ENCODE results near the gene SEMA6D.

Gene SEMA6D

DNA sequence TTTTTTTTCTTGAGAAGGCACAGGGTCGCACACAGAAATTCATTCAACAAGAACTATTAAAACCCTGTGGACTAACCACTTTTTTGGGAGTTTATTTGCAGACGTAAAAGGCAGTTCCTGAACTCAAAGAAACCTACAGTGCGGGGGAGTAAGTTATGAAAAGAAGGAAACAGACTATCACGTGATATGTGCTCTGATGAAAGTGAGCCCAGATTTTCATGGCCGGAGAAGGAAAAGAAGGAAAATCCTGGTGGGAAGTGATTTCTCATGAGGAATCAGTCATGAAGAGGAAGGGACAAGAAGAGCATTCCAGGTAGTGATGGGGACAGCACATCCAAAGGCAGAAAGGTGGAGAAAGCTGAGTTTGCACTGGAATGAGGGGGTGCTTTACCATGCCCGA lies 26.1 kb downstream of the SEMA6D start:
- no peak for DNase-seq (ENCODE audit: low read depth)

- DNase-seq (ENCODE audit: low read depth): no peak
Observed at GRCh38 chr15:47743886-47744285, 26.6 kb downstream of the SEMA6D start.

DNA sequence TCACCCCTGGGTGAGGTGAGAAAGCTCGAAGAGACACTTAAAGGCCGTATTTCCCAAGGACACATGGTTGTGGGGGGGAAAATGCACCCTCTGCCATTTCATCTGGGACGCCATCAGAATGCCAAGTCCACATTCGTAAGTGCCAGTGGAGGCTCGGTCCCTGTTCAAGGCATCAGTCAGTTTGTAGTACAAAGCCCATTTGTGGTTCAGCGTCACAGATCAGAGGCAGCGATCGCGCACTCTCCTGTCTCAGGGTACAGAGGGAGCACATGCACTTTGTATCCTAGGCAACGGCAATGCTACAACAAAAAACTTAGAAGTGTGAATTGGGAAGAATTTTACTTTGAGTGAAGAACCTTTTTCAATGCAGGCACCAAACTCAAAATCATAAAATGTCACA lies 27.2 kb downstream of the SEMA6D start:
- DNase-seq (ENCODE audit: low read depth): no peak

- no peak for DNase-seq (ENCODE audit: low read depth)
Observed at GRCh38 chr15:47744973-47745372, 27.7 kb downstream of the SEMA6D start.

GRCh38 chr15:47746516-47746915 lies 29.2 kb downstream of the SEMA6D start:
- DNase-seq (ENCODE audit: low read depth): no peak

GRCh38 chr15:47750030-47750739 lies 32.9 kb downstream of the SEMA6D start:
- no peak for DNase-seq (ENCODE audit: low read depth)

DNA sequence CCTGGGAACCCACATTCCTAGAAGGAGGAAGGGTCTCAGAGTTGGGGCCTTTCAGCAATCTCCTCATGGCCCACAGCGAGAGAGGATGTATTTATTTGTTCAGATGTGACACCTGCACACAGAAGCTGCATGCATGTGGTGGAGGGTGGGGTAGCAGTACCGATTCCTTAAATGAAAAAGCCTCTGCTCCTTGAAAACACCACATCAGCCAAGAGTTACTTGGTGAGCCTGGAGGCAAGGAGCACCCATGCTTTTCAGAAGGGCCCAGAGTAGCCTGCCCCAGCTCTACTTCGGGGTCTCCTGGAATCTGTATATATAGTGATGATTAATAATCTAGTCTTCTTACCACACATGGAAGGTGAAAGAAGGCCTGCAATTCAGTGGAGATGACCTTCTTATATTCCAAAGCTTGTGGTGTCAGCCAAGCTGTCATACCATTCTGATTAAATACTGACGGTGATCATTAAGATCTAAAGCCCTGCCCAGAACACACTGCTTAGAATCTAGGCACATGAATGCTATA lies 33.5 kb downstream of the SEMA6D start:
- DNase-seq (ENCODE audit: low read depth): no peak

GRCh38 chr15:47753591-47753990 lies 36.3 kb downstream of the SEMA6D start:
- DNase-seq (ENCODE audit: low read depth): no peak

GRCh38 chr15:47754312-47754711 lies 37.0 kb downstream of the SEMA6D start:
- DNase-seq (ENCODE audit: low read depth): no peak

GRCh38 chr15:47755941-47756340 lies 38.6 kb downstream of the SEMA6D start:
- DNase-seq (ENCODE audit: low read depth): no peak

- no peak for DNase-seq (ENCODE audit: low read depth)
Observed at GRCh38 chr15:47756872-47757271, 39.6 kb downstream of the SEMA6D start.

- DNase-seq (ENCODE audit: low read depth): no peak
Observed at GRCh38 chr15:47757331-47757730, 40.0 kb downstream of the SEMA6D start.

- DNase-seq (ENCODE audit: low read depth): no peak
Observed at GRCh38 chr15:47762621-47763020, 45.3 kb downstream of the SEMA6D start.

GRCh38 chr15:47764666-47765065 lies 47.4 kb downstream of the SEMA6D start:
- no peak for DNase-seq (ENCODE audit: low read depth)

GRCh38 chr15:47766406-47766805 lies 49.1 kb downstream of the SEMA6D start:
- DNase-seq (ENCODE audit: low read depth): no peak

- DNase-seq (ENCODE audit: low read depth): no peak
Observed at GRCh38 chr15:47767035-47767434, 49.7 kb downstream of the SEMA6D start.

GRCh38 chr15:47768735-47769134 lies 51.4 kb downstream of the SEMA6D start:
- no peak for DNase-seq (ENCODE audit: low read depth)

- no peak for DNase-seq (ENCODE audit: low read depth)
Observed at GRCh38 chr15:47769166-47769565, 51.9 kb downstream of the SEMA6D start.

DNA sequence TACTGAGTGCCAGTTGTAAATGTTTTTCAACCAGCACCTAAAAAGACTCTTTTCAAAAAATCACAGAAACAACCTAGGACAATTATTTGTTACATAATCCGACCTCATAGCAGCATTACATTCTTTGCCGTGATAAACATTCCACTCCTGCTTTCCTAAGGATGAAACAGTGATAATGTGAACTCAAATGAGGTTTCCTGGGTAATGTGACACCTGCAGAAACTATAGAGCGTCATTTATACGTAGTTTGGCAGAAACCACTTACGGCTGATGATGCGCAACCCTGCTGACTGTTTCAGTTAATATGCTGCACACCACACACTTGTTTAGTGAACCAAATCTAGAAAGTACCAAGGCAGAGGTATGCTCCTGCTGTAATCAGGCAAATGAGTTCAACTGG lies 55.8 kb downstream of the SEMA6D start:
- DNase-seq (ENCODE audit: low read depth): no peak

DNA sequence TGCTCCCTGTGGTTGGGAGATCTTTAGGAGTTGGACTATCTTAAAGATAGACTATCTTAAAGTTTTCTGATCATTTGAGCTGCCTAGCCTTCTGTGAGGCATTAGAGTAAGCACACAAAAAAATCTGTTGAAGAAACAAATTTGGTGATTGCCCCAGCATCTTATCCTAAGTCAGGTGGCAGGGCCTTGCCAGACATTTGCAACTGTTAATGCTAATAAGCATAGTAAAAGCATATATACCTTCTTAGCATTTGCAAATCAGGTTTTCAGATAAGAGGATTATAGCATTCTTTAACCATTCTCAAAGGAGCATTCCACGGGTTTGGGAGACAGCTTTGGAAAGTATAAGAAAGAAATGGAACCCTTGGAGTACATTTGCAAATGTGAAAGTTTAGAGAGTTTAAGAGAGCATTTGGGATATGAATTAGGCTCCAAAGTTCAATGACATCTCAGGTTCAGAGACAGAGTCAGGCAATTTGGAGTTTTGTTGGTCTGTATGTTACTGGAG lies 61.0 kb downstream of the SEMA6D start:
- DNase-seq (ENCODE audit: low read depth): no peak

- no peak for DNase-seq (ENCODE audit: low read depth)
Observed at GRCh38 chr15:47780971-47781370, 63.7 kb downstream of the SEMA6D start.

DNA sequence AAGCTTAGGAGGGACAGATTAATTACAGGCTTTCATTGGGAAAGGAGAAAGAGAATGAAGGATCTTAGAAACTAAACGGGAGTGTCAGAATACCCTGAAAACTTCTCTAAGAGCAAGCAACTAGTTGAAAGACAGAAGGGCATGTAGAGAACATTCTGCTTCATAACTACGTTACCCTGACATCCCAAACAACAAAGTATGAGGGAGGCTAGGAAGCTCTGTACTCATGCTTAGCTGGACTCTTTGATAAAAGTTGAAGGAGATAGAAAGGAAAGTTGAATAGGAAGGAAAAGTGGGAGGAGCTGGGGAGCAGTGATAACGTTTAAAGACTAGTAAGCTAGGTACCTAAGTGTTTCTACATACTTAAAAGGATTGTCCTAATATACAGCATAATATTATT lies 64.2 kb downstream of the SEMA6D start:
- DNase-seq (ENCODE audit: low read depth): no peak

- DNase-seq (ENCODE audit: low read depth): no peak
Observed at GRCh38 chr15:47784820-47785219, 67.5 kb downstream of the SEMA6D start.

GRCh38 chr15:47786371-47786770 lies 69.1 kb downstream of the SEMA6D start:
- no peak for DNase-seq (ENCODE audit: low read depth)

All from stimulated activated CD8-positive, alpha-beta memory T cell treated with anti-CD3 and anti-CD28 coated beads, Interleukin-4, amount 100 ng/mL, for 24 hours (primary cell).